ENCODE results near the gene BCL11B. TPM values are rescaled to one million over a fixed set of nuclear protein-coding genes. Genes with fewer than 3 reads are reported as not detected.
"Not testable (repeated sequence)": the region's sequence is repeated elsewhere in the genome, so short reads cannot be mapped to it uniquely, and the experiment has no call there.

The BCL11B gene
- total RNA-seq, 4 donors from 2014 or later: 7.7 to 10.2 (median 10.0) TPM

GRCh38 chr14:99186956-99187690 is 84.9 kb downstream of the BCL11B start:
- H3K36me3 ChIP-seq: no peaks in the 10 kb centered on the region
- TF ChIP-seq POLR2A (IDR thresholded peaks at IDR 0.05) (no peak), CTCF (IDR thresholded peaks at IDR 0.05) (no peak)
- H3K4me1 ChIP-seq: peaks cover 0 to 12% (median 3%) of the 10 kb centered on the region in 4 donors
- no peak for DNase-seq
- H3K9me3 ChIP-seq: no peaks in the 10 kb centered on the region
- no peak overlapping the region for H3K4me3 ChIP-seq
- H3K27me3 ChIP-seq: no peaks in the 10 kb centered on the region
- H3K27ac ChIP-seq: no peak overlapping the region

- not testable (repeated sequence) for H3K27me3 ChIP-seq, H3K4me3 ChIP-seq, H3K27ac ChIP-seq, DNase-seq, H3K36me3 ChIP-seq, H3K9me3 ChIP-seq, H3K4me1 ChIP-seq
These were observed 85.7 kb downstream of the BCL11B start for GRCh38 chr14:99186336-99186735.

- Histone ChIP-seq H3K36me3 (no peaks in the 10 kb centered on the region), H3K27me3 (no peaks in the 10 kb centered on the region), H3K9me3 (no peaks in the 10 kb centered on the region), H3K4me3 (no peak overlapping the region), H3K27ac (no peak overlapping the region), H3K4me1 (peaks cover 0 to 4% (median 0%) of the 10 kb centered on the region in 4 donors)
- TF ChIP-seq POLR2A (IDR thresholded peaks at IDR 0.05) (no peak), CTCF (IDR thresholded peaks at IDR 0.05) (no peak)
- DNase-seq: no peak
These were observed 86.4 kb downstream of the BCL11B start for GRCh38 chr14:99185436-99186068.

GRCh38 chr14:99183716-99184115 is 88.3 kb downstream of the BCL11B start:
- TF ChIP-seq CTCF (IDR thresholded peaks at IDR 0.05) (no peak), POLR2A (IDR thresholded peaks at IDR 0.05) (no peak)
- peaks cover 0 to 16% (median 0%) of the 10 kb centered on the region in 4 donors for H3K4me1 ChIP-seq
- no peaks in the 10 kb centered on the region for H3K27me3 ChIP-seq
- H3K27ac ChIP-seq: no peak overlapping the region
- no peaks in the 10 kb centered on the region for H3K36me3 ChIP-seq
- H3K9me3 ChIP-seq: no peaks in the 10 kb centered on the region
- no peak for DNase-seq
- H3K4me3 ChIP-seq: no peak overlapping the region

GRCh38 chr14:99183311-99183710 is 88.7 kb downstream of the BCL11B start:
- Histone ChIP-seq H3K4me3 (no peak overlapping the region), H3K9me3 (no peaks in the 10 kb centered on the region), H3K27ac (no peak overlapping the region), H3K36me3 (no peaks in the 10 kb centered on the region), H3K4me1 (peaks cover 0 to 19% (median 0%) of the 10 kb centered on the region in 4 donors), H3K27me3 (no peaks in the 10 kb centered on the region)
- DNase-seq: no peak
- TF ChIP-seq POLR2A (IDR thresholded peaks at IDR 0.05) (no peak), CTCF (IDR thresholded peaks at IDR 0.05) (no peak)

- H3K27ac ChIP-seq: no peak overlapping the region
- DNase-seq: no peak
- TF ChIP-seq CTCF (IDR thresholded peaks at IDR 0.05): no peak
- TF ChIP-seq POLR2A (IDR thresholded peaks at IDR 0.05): no peak
These were observed 89.3 kb downstream of the BCL11B start for GRCh38 chr14:99182548-99183250.

More at GRCh38 chr14:99182548-99183250, 89.3 kb downstream of the BCL11B start:
- Histone ChIP-seq H3K27me3 (no peaks in the 10 kb centered on the region), H3K9me3 (no peaks in the 10 kb centered on the region), H3K4me3 (no peak overlapping the region), H3K4me1 (peaks cover 0 to 19% (median 0%) of the 10 kb centered on the region in 4 donors), H3K36me3 (no peaks in the 10 kb centered on the region)

All from Peyer's patch (tissue), 4 donors.